Mesendoderm (in vitro differentiated cells): Measurements from ENCODE around the gene SEMA4G.

Source experiments
- DNase-seq: peaks from one replicate; pipeline ENCODE4 v3.0.0; 2013
- H2AK5ac ChIP-seq: 2 replicates; pipeline ENCODE4 v1.6.1; 2013; ENCODE audit warnings: low read length, inconsistent platforms
- H2BK120ac ChIP-seq: 2 replicates; pipeline ENCODE4 v1.6.1; 2013; ENCODE audit warnings: low read depth, mild to moderate bottlenecking, low read length, moderate library complexity, mixed read lengths
- H2BK15ac ChIP-seq: replicated peaks from 2 replicates; pipeline ENCODE4 v1.6.1; 2013; ENCODE audit warnings: low read depth, mild to moderate bottlenecking, moderate library complexity
- H2BK5ac ChIP-seq: 2 replicates; pipeline ENCODE4 v1.6.1; 2013; ENCODE audit warnings: low read length, inconsistent platforms
- H3K18ac ChIP-seq: 2 replicates; pipeline ENCODE4 v1.6.1; 2013; ENCODE audit warnings: mild to moderate bottlenecking, low read length, mixed read lengths
- H3K23ac ChIP-seq: one replicate; pipeline ENCODE4 v1.6.1; 2013; ENCODE audit warnings: low read length
- H3K27ac ChIP-seq: 2 replicates; pipeline ENCODE4 v1.5.1; 2013; ENCODE audit warnings: low read depth, mild to moderate bottlenecking, inconsistent platforms, low read length, moderate library complexity
- H3K27me3 ChIP-seq: 2 replicates; pipeline ENCODE4 v1.6.1; 2013; ENCODE audit warnings: low read length, control low read depth, mild to moderate bottlenecking, inconsistent platforms; ENCODE audit not compliant: insufficient read depth, poor library complexity
- H3K36me3 ChIP-seq: 2 replicates; pipeline ENCODE4 v1.6.1; 2013; ENCODE audit warnings: low read length, inconsistent platforms; ENCODE audit not compliant: control insufficient read depth, insufficient read depth
- H3K4ac ChIP-seq: one replicate; pipeline ENCODE4 v1.6.1; 2013; ENCODE audit warnings: low read depth, mild to moderate bottlenecking, low read length, moderate library complexity
- H3K4me1 ChIP-seq: 2 replicates; pipeline ENCODE4 v1.6.1; 2013; ENCODE audit warnings: low read depth, low read length, inconsistent platforms; ENCODE audit not compliant: control insufficient read depth
- H3K4me2 ChIP-seq: 2 replicates; pipeline ENCODE4 v1.6.1; 2013; ENCODE audit warnings: low read length
- H3K4me3 ChIP-seq: 2 replicates; pipeline ENCODE4 v1.5.1; 2013; ENCODE audit warnings: mild to moderate bottlenecking, low read length
- H3K56ac ChIP-seq: one replicate; pipeline ENCODE4 v1.6.1; 2013; ENCODE audit warnings: low read length
- H3K79me1 ChIP-seq: 2 replicates; pipeline ENCODE4 v1.6.1; 2013; ENCODE audit warnings: low read length, inconsistent platforms
- H3K79me2 ChIP-seq: 2 replicates; pipeline ENCODE4 v1.6.1; 2013; ENCODE audit warnings: mild to moderate bottlenecking, low read length; ENCODE audit not compliant: control insufficient read depth, insufficient read depth
- H3K9ac ChIP-seq: 2 replicates; pipeline ENCODE4 v1.6.1; 2013; ENCODE audit warnings: low read length, inconsistent platforms
- H4K5ac ChIP-seq: one replicate; pipeline ENCODE4 v1.6.1; 2013; ENCODE audit warnings: low read length
- H4K8ac ChIP-seq: one replicate; pipeline ENCODE4 v1.6.1; 2013; ENCODE audit warnings: low read depth, mild to moderate bottlenecking, control low read depth, low read length, moderate library complexity
- WGBS: extraction: QIAGEN DNeasy Blood & Tissue Kit; methylation state at CpG from one replicate; pipeline ENCODE4 v1.1.7; 2013; ENCODE audit warnings: low lambda C conversion rate, missing lambda C conversion rate; ENCODE audit not compliant: insufficient coverage; ENCODE audit errors: extremely low coverage; 5-methylcytosine and 5-hydroxymethylcytosine counted together

The SEMA4G gene

DNA sequence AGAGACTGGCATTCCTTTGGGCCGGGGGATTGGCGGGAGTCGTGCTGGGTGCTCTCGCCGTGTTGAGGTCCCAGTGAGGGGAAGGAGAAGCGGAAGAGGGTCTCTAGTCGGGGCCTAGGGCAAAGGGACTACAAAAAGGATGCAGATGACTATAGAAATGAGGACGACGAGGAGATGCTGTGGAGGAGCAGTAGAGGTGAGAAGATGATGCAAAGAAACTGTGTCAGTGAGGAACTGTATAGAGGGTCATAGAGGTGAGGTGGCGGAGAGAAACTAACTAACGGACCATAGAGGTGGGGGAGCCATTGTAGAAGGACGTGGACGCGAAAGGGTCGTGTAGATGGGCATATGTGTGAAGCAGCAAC, 18.4 kb downstream of the SEMA4G start:
- peak overlapping the region; percentile 99 for H2AK5ac ChIP-seq
- peak overlapping the region; percentile 100 for H3K4me3 ChIP-seq
- DNase-seq = no peak
- no peak overlapping the region for H2BK5ac ChIP-seq
- no peak overlapping the region for H3K18ac ChIP-seq
- no peak overlapping the region for H2BK120ac ChIP-seq
- H3K27me3 ChIP-seq = no peaks in the 10 kb centered on the region
- no CpG with 5 or more reads among the region's 15 CpGs for WGBS
- no peak overlapping the region for H3K27ac ChIP-seq
- peaks cover 27% of the 10 kb centered on the region for H3K79me1 ChIP-seq
- H3K4me2 ChIP-seq = peak overlapping the region; percentile 96
- peaks cover 36% of the 10 kb centered on the region for H3K79me2 ChIP-seq
- H2BK15ac ChIP-seq = no peak overlapping the region
- peak overlapping the region; percentile 100 for H3K56ac ChIP-seq
- peak overlapping the region; percentile 66 for H3K23ac ChIP-seq
- H3K9ac ChIP-seq = peak overlapping the region; percentile 100
- H4K5ac ChIP-seq = no peak overlapping the region
- H3K4ac ChIP-seq = peak overlapping the region; percentile 24
- H4K8ac ChIP-seq = no peak overlapping the region
- H3K4me1 ChIP-seq = peaks cover 6% of the 10 kb centered on the region
- H3K36me3 ChIP-seq = peaks cover 11% of the 10 kb centered on the region

DNA sequence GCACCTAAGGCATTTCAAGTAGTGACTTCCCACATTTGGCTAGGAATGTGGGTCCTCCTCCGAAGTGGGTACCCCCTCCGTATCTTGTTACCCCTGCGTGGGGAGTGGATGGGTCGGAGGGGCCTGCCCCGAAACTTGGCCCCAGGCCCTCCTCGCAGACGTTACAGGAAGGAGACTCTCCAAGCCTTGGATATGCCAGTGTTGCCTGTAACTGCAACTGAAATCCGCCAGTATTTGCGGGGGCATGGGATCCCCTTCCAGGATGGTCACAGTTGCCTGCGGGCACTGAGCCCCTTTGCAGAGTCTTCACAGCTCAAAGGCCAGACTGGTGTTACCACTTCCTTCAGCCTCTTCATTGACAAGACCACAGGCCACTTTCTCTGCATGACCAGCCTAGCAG, 18.9 kb downstream of the SEMA4G start:
- H3K27me3 ChIP-seq = no peaks in the 10 kb centered on the region
- no peak overlapping the region for H2BK120ac ChIP-seq
- no peak overlapping the region for H2BK15ac ChIP-seq
- no peak overlapping the region for H3K23ac ChIP-seq
- H3K36me3 ChIP-seq = peaks cover 13% of the 10 kb centered on the region
- no peak overlapping the region for H3K27ac ChIP-seq
- no peak overlapping the region for H4K5ac ChIP-seq
- H2BK5ac ChIP-seq = no peak overlapping the region
- H3K18ac ChIP-seq = no peak overlapping the region
- peak overlapping the region; percentile 96 for H3K4me2 ChIP-seq
- H3K79me1 ChIP-seq = peaks cover 27% of the 10 kb centered on the region
- peak overlapping the region; percentile 100 for H3K56ac ChIP-seq
- DNase-seq = no peak
- peaks cover 6% of the 10 kb centered on the region for H3K4me1 ChIP-seq
- peak overlapping the region; percentile 99 for H2AK5ac ChIP-seq
- H3K4ac ChIP-seq = no peak overlapping the region
- WGBS = no CpG with 5 or more reads among the region's 10 CpGs
- peak overlapping the region; percentile 100 for H3K9ac ChIP-seq
- H3K79me2 ChIP-seq = peaks cover 36% of the 10 kb centered on the region
- H3K4me3 ChIP-seq = peak overlapping the region; percentile 100
- H4K8ac ChIP-seq = no peak overlapping the region

DNA sequence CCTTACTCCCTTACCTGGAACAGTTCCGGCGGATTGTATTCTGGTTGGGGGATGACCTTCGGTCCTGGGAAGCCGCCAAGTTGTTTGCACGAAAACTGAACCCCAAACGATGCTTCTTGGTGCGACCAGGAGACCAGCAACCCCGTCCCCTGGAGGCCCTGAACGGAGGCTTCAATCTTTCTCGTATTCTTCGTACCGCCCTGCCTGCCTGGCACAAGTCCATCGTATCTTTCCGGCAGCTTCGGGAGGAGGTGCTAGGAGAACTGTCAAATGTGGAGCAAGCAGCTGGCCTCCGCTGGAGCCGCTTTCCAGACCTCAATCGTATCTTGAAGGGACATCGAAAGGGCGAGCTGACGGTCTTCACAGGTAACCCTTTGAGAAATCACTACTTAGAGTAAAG, 19.8 kb downstream of the SEMA4G start:
- H3K4me2 ChIP-seq = no peak overlapping the region
- peaks cover 6% of the 10 kb centered on the region for H3K4me1 ChIP-seq
- H3K27ac ChIP-seq = no peak overlapping the region
- peaks cover 19% of the 10 kb centered on the region for H3K36me3 ChIP-seq
- no CpG with 5 or more reads among the region's 21 CpGs for WGBS
- H4K8ac ChIP-seq = no peak overlapping the region
- H3K79me2 ChIP-seq = peaks cover 36% of the 10 kb centered on the region
- no peak for DNase-seq
- H3K9ac ChIP-seq = no peak overlapping the region
- H3K23ac ChIP-seq = no peak overlapping the region
- H2BK120ac ChIP-seq = no peak overlapping the region
- no peak overlapping the region for H3K18ac ChIP-seq
- H3K4ac ChIP-seq = no peak overlapping the region
- H3K56ac ChIP-seq = no peak overlapping the region
- no peak overlapping the region for H2AK5ac ChIP-seq
- no peak overlapping the region for H2BK15ac ChIP-seq
- H4K5ac ChIP-seq = no peak overlapping the region
- H3K79me1 ChIP-seq = peaks cover 27% of the 10 kb centered on the region
- H2BK5ac ChIP-seq = no peak overlapping the region
- H3K4me3 ChIP-seq = no peak overlapping the region
- H3K27me3 ChIP-seq = no peaks in the 10 kb centered on the region

DNA sequence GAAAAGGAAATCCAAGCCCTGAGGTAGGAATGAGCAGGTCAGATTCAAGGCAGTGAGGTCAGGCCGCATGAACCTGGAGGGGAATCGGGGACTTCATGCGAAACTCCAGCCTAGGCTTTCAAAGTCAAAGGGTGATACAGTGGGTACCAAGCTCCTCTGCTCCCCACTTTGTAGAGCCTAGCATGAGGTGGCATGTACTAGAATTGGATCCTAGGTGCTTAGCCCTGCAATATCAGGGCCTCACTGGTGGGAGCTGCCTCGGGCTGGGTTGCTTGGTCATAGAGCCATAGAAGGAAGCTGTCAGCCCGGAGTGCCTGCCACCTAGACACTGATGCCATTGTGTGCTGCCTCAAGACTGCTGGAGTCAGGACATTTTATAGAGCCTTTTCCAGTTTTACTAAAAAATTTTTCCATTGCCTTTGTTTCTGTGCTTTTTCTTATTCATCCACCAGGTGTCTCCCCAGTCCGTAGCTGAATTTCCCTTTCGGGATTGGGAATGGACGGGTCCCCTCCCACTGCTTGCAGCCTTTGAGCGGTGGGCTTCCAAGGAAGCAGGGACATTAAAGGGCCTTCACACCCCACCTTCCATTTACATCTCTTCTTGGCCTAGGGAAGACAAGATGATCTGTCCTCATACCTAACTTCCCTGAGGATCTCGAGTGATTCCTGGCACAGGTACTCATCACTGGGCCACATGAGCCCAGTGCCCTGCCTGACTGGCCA, 24.8 kb downstream of the SEMA4G start:
- Histone ChIP-seq H3K9ac (peak overlapping the region; percentile 34), H3K36me3 (peaks cover 21% of the 10 kb centered on the region), H3K56ac (peak overlapping the region; percentile 49), H3K18ac (no peak overlapping the region), H2BK5ac (no peak overlapping the region), H3K4ac (no peak overlapping the region), H3K79me2 (peaks cover 12% of the 10 kb centered on the region), H2BK15ac (no peak overlapping the region), H3K27me3 (no peaks in the 10 kb centered on the region), H4K5ac (no peak overlapping the region), H3K23ac (no peak overlapping the region), H3K27ac (no peak overlapping the region), H3K79me1 (peaks cover 9% of the 10 kb centered on the region), H3K4me2 (no peak overlapping the region), H3K4me1 (peaks cover 12% of the 10 kb centered on the region), H2BK120ac (no peak overlapping the region), H2AK5ac (no peak overlapping the region), H3K4me3 (no peak overlapping the region), H4K8ac (no peak overlapping the region)
- no CpG with 5 or more reads among the region's 10 CpGs for WGBS
- peak; percentile 60 for DNase-seq

DNA sequence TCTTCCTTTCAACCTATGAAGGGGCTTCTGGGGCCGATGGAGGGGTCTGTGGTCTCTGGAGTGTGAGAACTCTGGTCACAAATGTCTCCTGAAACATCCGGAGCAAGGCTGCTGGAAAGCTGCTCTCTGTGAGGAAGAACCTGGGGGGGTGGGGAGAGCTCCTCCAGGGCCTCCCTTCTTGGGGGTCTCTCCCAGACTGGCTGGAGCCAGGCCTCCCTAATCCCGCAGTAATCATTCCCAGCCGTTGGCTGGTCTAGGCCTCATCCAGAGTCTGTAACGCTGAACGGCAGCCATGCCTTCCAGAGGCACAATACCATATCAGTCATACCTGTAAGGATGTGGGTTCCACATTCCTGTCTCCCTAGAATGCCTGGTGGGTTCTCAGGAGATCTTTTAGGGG, 25.9 kb downstream of the SEMA4G start:
- no peak overlapping the region for H4K5ac ChIP-seq
- WGBS = no CpG with 5 or more reads among the region's 6 CpGs
- peaks cover 12% of the 10 kb centered on the region for H3K4me1 ChIP-seq
- peak overlapping the region; percentile 34 for H3K9ac ChIP-seq
- H3K4me2 ChIP-seq = no peak overlapping the region
- H3K4ac ChIP-seq = no peak overlapping the region
- H3K27ac ChIP-seq = peak overlapping the region; percentile 47
- H2BK15ac ChIP-seq = no peak overlapping the region
- H4K8ac ChIP-seq = no peak overlapping the region
- H3K4me3 ChIP-seq = no peak overlapping the region
- H2BK5ac ChIP-seq = no peak overlapping the region
- H3K27me3 ChIP-seq = no peaks in the 10 kb centered on the region
- peaks cover 7% of the 10 kb centered on the region for H3K79me2 ChIP-seq
- H3K18ac ChIP-seq = no peak overlapping the region
- DNase-seq = no peak
- H3K56ac ChIP-seq = peak overlapping the region; percentile 25
- no peak overlapping the region for H2BK120ac ChIP-seq
- H3K79me1 ChIP-seq = peaks cover 8% of the 10 kb centered on the region
- H3K36me3 ChIP-seq = peaks cover 21% of the 10 kb centered on the region
- H3K23ac ChIP-seq = no peak overlapping the region
- no peak overlapping the region for H2AK5ac ChIP-seq
